ENCODE measurements around the gene RCN1. TPM values are rescaled to one million over a fixed set of nuclear protein-coding genes. Genes with fewer than 3 reads are reported as not detected.

RCN1 gene
- total RNA-seq, 1 donor from 2014 or later: 200 TPM

GRCh38 chr11:32103941-32104340, 13.1 kb downstream of the RCN1 start:
- no peaks in the 10 kb centered on the region for H3K27me3 Mint-ChIP-seq (ENCODE audit: unreplicated experiment)
- no peak for TF ChIP-seq CTCF (IDR thresholded peaks at IDR 0.05; ENCODE audit: partially characterized antibody, unreplicated experiment)
- no peak overlapping the region for H3K4me3 Mint-ChIP-seq (ENCODE audit: unreplicated experiment)
- peaks cover 9% of the 10 kb centered on the region for H3K36me3 Mint-ChIP-seq (ENCODE audit: unreplicated experiment)
- H3K9me3 Mint-ChIP-seq (ENCODE audit: unreplicated experiment): no peaks in the 10 kb centered on the region
- H3K4me1 Mint-ChIP-seq (ENCODE audit: low read depth, unreplicated experiment): peaks cover 11% of the 10 kb centered on the region
- no peak overlapping the region for H3K27ac Mint-ChIP-seq (ENCODE audit: unreplicated experiment)
- DNase-seq: no peak

DNA sequence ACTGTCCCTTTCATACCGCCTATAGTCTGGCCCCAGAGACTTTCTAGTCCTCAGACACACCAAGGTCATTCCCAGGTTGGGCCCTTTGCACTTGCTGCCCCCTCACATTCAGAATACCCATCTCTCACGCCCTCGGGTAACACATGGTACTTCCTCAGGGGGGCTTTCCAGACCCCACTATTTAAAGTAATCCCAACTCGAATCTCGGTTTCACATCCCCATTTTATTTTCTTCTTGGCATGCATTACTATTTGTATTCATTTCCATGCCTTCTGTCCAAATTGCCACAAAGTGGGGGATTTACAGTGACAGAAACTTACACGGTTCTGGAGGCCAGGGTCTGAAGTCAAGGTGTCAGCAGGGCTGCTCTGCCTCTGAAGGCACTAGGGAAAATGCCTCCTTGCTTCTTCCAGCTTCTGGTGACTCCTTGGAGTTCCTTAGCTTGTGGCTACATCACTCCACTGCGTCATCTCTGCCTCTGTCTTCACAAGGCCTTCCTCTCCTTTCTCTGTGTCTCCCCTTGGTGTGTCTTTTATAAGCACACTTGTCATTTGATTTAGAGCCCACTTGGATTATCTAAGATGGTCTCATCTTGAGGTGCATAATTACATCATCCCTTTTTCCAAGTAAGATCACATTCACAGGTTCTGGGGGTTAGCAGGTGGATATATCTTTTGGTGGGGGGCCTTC, 15.1 kb downstream of the RCN1 start:
- no peak for TF ChIP-seq CTCF (IDR thresholded peaks at IDR 0.05; ENCODE audit: partially characterized antibody, unreplicated experiment)
- no peak overlapping the region for H3K27ac Mint-ChIP-seq (ENCODE audit: unreplicated experiment)
- H3K4me3 Mint-ChIP-seq (ENCODE audit: unreplicated experiment): no peak overlapping the region
- no peak for DNase-seq
- peaks cover 5% of the 10 kb centered on the region for H3K4me1 Mint-ChIP-seq (ENCODE audit: low read depth, unreplicated experiment)
- H3K9me3 Mint-ChIP-seq (ENCODE audit: unreplicated experiment): no peaks in the 10 kb centered on the region
- peaks cover 4% of the 10 kb centered on the region for H3K36me3 Mint-ChIP-seq (ENCODE audit: unreplicated experiment)
- H3K27me3 Mint-ChIP-seq (ENCODE audit: unreplicated experiment): no peaks in the 10 kb centered on the region

GRCh38 chr11:32107647-32108046, 16.8 kb downstream of the RCN1 start:
- Mint-ChIP-seq H3K27me3 (ENCODE audit: unreplicated experiment) (no peaks in the 10 kb centered on the region), H3K36me3 (ENCODE audit: unreplicated experiment) (no peaks in the 10 kb centered on the region), H3K4me3 (ENCODE audit: unreplicated experiment) (no peak overlapping the region), H3K4me1 (ENCODE audit: low read depth, unreplicated experiment) (peaks cover 5% of the 10 kb centered on the region), H3K9me3 (ENCODE audit: unreplicated experiment) (no peaks in the 10 kb centered on the region), H3K27ac (ENCODE audit: unreplicated experiment) (no peak overlapping the region)
- no peak for DNase-seq
- no peak for TF ChIP-seq CTCF (IDR thresholded peaks at IDR 0.05; ENCODE audit: partially characterized antibody, unreplicated experiment)

GRCh38 chr11:32108576-32108975, 17.7 kb downstream of the RCN1 start:
- Mint-ChIP-seq H3K27me3 (ENCODE audit: unreplicated experiment) (no peaks in the 10 kb centered on the region), H3K27ac (ENCODE audit: unreplicated experiment) (no peak overlapping the region), H3K4me3 (ENCODE audit: unreplicated experiment) (no peak overlapping the region), H3K4me1 (ENCODE audit: low read depth, unreplicated experiment) (peaks cover 14% of the 10 kb centered on the region), H3K9me3 (ENCODE audit: unreplicated experiment) (no peaks in the 10 kb centered on the region), H3K36me3 (ENCODE audit: unreplicated experiment) (no peaks in the 10 kb centered on the region)
- no peak for DNase-seq
- no peak for TF ChIP-seq CTCF (IDR thresholded peaks at IDR 0.05; ENCODE audit: partially characterized antibody, unreplicated experiment)

- DNase-seq: no peak
- Mint-ChIP-seq H3K4me1 (ENCODE audit: low read depth, unreplicated experiment) (peaks cover 16% of the 10 kb centered on the region), H3K27me3 (ENCODE audit: unreplicated experiment) (no peaks in the 10 kb centered on the region), H3K27ac (ENCODE audit: unreplicated experiment) (no peak overlapping the region), H3K9me3 (ENCODE audit: unreplicated experiment) (no peaks in the 10 kb centered on the region), H3K4me3 (ENCODE audit: unreplicated experiment) (no peak overlapping the region), H3K36me3 (ENCODE audit: unreplicated experiment) (no peaks in the 10 kb centered on the region)
- TF ChIP-seq CTCF (IDR thresholded peaks at IDR 0.05; ENCODE audit: partially characterized antibody, unreplicated experiment): no peak
These were observed 18.3 kb downstream of the RCN1 start for GRCh38 chr11:32109138-32109537.
